GM13977 (cell line): ENCODE results near the gene ZNF286A.
"Not testable (repeated sequence)": the region's sequence is repeated elsewhere in the genome, so short reads cannot be mapped to it uniquely, and the experiment has no call there.

Source experiments
- DNase-seq: peaks from one replicate; pipeline ENCODE4 v3.0.0; 2012; ENCODE audit warnings: low spot score
- in situ Hi-C: fragments of 300-500 bp; cut with MboI; formaldehyde crosslinking; loops from one replicate; pipeline ENCODE4 v1.12.0; 2022; ENCODE audit warnings: low sequenced_read_pairs, low pct_unique_long_range_greater_than_20kb, mixed read lengths, inconsistent platforms; ENCODE audit not compliant: unreplicated experiment
- TF ChIP-seq, protein P1 (sequence below): IDR thresholded peaks from 2 replicates; pipeline ENCODE4 v1.5.1; 2012; ENCODE audit warnings: mild to moderate bottlenecking, control low read depth; ENCODE audit not compliant: insufficient read depth; ENCODE audit errors: extremely low read depth, missing control alignments

ZNF286A gene

DNA sequence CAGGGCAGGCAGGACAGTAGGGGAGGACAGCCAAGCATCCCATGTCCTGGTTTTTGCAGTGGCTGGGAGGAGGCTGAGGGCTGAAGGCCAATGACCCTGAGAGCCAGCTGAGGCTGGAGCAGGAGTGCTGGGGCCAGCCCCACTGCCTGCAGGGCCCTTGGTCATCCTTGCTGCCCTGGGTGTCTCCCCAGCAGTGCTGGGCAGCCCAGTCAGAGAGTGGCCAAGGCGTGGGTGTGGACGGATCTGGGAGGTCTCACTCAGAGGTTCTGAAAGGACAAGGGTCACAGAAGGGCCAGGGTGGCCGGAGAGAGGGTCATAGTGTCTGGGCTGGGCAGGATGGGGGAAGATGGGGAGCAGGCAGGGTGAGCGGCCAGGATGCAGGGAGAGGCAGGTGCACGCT is 37.0 kb downstream of the ZNF286A start:
- in situ Hi-C loops, DNase-seq: not testable (repeated sequence)

DNA sequence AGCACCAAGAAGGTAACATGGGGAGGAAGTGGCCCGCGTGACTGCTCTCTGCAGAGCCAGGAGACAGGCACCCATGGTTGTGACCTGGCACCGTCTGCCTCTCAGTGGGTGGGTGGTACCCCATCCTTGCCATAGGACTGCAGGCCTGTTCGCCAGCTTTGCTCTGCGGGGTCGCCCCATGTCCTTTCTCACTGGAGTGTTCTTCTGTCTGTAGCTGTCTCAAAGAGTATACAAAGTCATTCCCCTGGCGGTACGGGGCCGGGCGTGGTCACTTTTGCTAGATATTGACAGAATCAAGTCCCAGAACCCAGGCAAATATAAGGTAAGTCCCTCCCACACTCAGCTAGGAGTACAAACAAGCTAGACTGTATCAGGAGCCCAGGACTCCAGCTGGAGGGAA is 38.5 kb downstream of the ZNF286A start:
- TF ChIP-seq, protein P1, sequence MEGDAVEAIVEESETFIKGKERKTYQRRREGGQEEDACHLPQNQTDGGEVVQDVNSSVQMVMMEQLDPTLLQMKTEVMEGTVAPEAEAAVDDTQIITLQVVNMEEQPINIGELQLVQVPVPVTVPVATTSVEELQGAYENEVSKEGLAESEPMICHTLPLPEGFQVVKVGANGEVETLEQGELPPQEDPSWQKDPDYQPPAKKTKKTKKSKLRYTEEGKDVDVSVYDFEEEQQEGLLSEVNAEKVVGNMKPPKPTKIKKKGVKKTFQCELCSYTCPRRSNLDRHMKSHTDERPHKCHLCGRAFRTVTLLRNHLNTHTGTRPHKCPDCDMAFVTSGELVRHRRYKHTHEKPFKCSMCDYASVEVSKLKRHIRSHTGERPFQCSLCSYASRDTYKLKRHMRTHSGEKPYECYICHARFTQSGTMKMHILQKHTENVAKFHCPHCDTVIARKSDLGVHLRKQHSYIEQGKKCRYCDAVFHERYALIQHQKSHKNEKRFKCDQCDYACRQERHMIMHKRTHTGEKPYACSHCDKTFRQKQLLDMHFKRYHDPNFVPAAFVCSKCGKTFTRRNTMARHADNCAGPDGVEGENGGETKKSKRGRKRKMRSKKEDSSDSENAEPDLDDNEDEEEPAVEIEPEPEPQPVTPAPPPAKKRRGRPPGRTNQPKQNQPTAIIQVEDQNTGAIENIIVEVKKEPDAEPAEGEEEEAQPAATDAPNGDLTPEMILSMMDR = no peak
- DNase-seq = no peak
- in situ Hi-C loops = no loop called here

DNA sequence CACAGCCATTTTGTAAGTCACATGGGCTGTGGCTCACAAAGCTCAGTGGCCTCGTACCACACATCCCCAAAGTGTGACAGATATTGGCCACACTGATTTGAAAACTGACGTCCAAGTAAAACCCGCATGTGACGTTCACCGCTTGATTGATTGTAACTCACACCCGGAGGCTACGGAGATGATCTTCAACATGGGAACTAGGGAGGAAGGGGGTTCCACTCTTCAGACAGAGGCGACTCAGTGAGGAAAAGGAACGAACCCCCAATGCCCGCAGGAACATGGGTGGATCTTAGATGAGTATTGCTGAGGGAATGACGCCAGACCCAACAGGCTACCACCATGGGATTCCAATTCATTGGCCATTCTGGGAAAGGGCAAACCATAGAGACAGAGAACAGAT is 39.7 kb downstream of the ZNF286A start:
- DNase-seq, in situ Hi-C loops: not testable (repeated sequence)

DNA sequence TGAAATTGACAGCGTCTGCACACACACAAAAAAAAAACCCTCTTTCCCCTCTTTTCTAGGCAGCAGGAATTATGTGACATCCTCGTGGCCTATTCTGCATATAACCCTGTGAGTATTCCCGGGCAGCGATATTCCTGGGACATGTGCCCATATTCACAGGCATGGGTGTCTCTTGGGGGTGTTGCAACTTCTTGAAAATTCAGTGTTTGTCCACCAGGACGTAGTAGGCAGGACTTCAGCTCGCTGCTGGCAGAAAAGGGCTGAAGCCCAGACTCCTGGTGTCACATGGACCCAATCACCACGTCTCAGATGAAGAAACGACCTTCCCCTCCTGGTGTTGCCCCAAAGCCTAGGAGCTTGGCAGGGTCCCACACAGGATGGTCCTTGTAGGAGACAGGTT is 40.5 kb downstream of the ZNF286A start:
- DNase-seq, in situ Hi-C loops: not testable (repeated sequence)

DNA sequence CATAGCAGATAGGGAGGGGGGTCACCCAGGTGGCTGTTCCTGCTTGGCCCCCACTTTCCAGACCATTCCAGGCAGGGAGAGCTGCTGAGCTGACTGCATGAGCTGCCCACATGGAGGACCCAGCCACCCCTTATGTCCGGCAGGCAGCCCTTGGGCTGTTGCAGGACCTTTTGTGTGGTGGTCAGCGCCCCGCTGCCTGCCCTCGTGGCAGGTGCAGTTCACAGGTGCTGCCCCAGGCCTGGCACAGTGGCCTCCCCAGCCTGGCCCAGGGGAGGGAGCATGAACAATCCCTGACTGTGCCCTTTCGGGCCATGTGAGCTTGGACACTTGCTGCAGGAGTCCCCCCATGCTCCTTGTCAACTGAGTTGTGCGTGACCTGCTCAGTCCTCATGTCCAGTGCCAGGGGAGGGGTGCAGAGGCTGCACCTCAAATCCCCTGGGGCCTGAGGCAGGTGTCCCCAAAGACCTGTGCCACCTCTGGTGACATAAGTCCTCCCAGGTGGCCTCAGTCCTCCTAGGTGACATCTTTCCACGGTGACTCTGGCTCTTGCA is 41.1 kb downstream of the ZNF286A start:
- in situ Hi-C loops = no loop called here

DNA sequence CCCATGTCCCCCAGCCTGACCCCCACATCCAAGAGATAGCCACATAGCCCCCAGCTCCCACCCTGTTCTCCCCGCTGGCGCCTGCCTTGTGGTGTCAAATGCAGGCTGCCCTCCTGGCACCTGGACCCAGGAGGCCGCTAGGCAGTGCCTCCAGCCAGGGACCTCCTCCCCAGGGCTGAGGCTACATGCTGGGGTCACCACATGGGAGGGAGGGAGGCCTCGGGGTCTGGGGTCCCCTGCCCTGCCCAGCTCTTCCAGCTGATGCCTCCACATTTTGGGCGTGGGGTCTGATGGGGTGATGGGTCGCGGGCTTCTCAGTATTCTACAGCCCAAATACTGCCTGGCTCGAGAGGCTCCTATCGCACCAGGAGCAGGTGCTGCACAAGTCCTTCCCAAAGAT is 42.1 kb downstream of the ZNF286A start:
- DNase-seq = no peak
- in situ Hi-C loops = no loop called here
- TF ChIP-seq, protein P1 = no peak

More for the DNA sequence above, 41.1 kb downstream of the ZNF286A start:
- no peak for DNase-seq
- TF ChIP-seq, protein P1 = no peak

DNA sequence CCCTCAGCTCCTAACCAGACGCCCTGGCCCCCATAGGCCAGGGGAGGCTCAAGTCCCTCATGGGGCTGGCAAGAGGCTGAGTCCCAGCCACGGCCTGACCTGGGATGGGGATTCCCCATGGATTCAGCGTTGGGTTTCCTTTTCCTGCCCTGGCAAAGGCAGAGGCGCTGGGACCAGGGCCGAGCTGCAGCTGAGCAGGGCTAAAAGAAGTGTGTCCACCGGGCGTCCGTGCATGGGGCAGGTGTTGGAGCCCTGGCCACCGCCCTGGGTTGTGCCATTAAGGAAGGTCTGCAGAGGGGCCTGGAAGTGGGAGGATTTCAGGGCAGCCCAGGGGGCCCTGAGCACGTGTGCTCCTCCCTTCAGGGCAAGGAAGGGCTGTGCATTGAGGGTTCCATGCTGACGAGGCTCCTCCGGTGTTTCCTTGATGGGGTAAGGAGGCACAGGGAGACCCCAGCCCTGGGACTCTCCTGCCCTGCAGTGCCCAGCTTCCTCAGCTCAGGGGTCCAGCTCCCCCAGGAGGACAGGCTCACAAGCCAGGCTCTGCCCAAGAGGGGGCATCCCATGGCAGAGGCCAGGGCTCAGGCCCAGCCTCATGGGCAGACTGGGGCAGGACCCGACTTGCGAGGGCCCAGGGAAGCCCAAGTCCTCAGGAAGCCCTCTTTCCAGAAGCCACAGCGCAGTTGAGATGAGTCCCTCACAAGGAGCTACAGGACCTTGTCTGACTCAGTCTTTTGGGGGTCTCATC is 42.7 kb downstream of the ZNF286A start:
- DNase-seq = no peak
- TF ChIP-seq, protein P1 = no peak
- in situ Hi-C loops = no loop called here

DNA sequence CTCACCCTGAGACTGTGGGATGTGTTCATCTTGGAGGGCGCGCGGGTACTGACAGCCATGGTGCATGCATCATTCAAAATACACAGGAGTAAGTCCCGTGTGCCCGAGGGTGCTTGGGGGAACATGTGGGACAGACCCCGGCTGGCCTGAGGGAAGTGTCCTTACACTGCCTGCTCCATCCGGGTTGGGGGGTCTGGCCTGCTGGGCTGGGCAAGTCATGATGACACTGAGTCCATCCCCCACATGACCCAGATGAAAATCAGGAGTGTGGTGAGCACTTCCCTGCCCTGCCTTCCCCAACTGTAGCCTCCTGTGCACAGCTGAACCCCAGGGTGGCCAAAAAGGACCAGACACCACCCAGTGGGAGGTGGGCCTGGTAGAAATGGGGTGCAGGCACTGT is 43.4 kb downstream of the ZNF286A start:
- in situ Hi-C loops = no loop called here
- TF ChIP-seq, protein P1 = no peak
- DNase-seq = no peak
